ENCODE measurements around the gene LHX5.

The LHX5 gene

GRCh38 chr12:113438523-113439300 lies 33.0 kb downstream of the LHX5 start:
- no peak for DNase-seq

DNA sequence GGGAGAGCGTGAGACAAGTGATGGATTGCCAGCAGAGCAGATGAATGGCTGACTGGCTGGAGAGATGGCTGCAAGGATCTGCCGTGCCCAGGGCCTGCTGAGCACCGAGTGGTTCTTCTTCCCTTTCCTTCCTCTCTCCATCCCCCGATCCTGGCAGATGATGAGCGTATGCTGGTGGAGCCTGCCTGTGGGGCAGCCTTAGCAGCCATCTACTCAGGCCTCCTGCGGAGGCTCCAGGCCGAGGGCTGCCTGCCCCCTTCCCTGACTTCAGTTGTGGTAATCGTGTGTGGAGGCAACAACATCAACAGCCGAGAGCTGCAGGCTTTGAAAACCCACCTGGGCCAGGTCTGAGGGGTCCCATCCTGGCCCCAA lies 34.0 kb downstream of the LHX5 start:
- no peak for DNase-seq

GRCh38 chr12:113436993-113437728 lies 34.5 kb downstream of the LHX5 start:
- DNase-seq, result no peak

DNA sequence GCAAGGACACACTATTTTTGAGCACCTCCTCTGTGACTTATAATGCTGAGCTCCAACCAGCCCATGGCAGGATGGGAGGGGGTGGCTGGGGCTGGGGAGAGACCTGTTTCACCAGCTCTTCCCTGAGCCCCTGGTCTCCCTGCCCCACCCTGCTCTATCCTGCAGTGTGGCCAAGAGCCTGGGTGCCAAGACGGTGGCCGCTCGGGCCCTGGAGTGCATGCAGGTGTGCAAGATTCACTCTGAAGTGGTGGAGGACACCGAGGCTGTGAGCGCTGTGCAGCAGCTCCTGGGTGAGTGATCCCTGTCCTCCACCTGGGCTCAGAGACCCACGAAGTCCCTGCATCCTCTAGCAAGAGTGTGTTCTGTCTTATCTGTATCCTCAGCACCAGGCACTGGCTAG lies 35.1 kb downstream of the LHX5 start:
- DNase-seq, result no peak

- no peak for DNase-seq
Observed at GRCh38 chr12:113435367-113435766, 36.3 kb downstream of the LHX5 start.

DNA sequence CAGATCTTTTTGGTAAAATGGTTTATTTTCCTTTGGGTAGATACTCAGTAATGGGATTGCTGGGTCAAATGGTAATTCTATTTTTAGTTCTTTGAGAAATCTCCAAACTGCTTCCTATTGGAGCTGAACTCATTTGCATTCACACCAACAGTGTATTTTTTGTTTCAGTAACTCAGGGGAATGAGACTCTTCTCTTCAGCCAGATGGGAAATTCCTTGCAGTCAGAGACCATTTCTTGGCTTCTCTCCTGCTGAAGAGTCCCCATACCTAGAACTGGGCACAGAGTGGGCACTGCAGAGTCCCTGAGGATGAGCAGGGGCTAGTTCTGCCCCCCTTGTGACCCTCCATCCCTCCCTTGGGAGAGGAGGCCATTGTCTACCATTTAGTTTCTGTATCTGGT lies 38.7 kb downstream of the LHX5 start:
- DNase-seq, result no peak

GRCh38 chr12:113428482-113428881 lies 43.2 kb downstream of the LHX5 start:
- no peak for DNase-seq

DNA sequence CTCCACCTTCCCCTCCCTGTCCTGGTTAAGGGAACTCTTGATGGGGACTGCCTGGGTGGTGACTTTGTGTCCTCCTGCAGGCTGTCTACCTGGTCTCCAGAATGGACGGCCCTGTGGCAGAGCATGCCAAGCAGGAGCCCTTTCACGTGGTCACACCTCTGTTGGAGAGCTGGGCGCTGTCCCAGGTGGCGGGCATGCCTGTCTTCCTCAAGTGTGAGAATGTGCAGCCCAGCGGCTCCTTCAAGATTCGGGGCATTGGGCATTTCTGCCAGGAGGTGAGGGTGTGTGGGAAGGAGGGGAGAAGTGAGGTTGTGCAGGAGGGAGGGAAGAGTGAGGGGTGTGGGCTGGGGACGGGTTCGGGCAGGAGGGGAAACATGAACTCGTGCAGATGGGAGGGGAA lies 43.8 kb downstream of the LHX5 start:
- no peak for DNase-seq

GRCh38 chr12:113425960-113426453 lies 45.7 kb downstream of the LHX5 start:
- DNase-seq, result no peak

- DNase-seq, result peak; percentile 69
Observed at GRCh38 chr12:113424915-113425823, 46.5 kb downstream of the LHX5 start.

GRCh38 chr12:113424456-113424855 lies 47.2 kb downstream of the LHX5 start:
- DNase-seq, result no peak

DNA sequence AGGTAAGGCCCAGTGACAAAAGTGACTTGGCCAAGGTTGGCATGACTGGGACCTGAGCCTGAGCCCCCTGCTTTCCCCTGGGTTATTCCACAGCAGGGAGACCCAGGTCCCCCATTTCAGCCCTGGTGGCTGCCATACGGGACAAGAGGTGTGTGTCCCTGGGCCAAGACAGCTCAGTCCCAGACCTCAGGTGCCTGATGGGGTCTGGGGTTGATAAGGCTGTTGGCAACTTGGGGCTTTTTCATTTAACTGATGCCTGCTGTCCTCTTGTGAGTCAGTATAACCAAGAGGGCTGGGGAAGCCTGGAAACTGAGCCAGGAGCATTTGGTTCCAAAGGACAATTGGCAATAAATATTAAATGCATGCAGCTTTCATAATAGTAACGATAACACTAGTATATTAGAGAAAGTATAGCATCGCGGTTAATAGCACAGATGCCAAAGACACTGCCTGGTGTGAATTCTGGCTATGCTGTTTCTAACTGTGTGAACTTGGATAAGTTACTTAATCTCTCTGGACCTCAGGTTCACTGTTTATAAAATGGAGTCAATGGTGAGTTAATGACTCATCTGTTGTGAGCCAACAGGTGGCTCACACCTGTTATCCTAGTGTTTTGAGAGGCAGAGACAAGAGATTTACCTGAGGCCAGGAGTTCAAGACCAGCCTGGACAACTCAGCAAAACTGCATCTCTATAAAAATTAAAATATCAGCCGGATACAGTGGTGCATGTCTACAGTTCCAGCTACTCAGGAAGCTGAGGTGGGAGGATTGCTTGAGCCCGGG lies 48.6 kb downstream of the LHX5 start:
- DNase-seq, result no peak

GRCh38 chr12:113422030-113422885 lies 49.4 kb downstream of the LHX5 start, which contains the start of gene SDSL:
TSS of gene SDSL (plus strand) at chr12:113422380. CDS start at chr12:113427983, 5,603 bp downstream.
- DNase-seq, result peak; percentile 51

DNA sequence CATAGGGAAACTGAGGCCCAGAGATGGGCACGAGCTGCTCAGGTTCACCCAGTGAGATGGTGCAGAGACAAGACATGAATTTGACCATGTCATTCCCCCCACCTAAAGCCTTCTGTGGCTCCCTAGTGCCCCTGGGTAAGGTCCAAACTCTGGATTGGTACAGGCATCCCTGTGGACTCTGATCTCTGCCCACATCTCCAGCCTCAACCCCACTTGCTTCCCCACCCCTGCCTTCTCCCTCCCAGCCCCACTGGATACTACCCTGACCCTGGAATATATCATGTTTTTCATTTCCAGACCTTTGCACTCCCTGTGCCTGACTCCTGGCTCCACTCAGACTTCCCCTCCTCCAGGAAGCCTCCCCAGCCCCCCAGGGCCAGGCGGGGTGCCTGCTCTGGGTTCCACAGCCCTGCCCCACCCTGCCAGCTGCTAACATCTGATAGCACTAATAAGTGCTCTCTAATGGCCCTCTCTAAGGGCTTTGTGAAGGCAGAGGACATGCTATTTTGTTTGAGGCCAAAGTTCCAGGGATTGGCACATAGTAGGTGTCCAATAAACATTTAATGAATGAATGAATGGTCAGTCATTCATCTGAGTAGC lies 50.6 kb downstream of the LHX5 start:
- no peak for DNase-seq

DNA sequence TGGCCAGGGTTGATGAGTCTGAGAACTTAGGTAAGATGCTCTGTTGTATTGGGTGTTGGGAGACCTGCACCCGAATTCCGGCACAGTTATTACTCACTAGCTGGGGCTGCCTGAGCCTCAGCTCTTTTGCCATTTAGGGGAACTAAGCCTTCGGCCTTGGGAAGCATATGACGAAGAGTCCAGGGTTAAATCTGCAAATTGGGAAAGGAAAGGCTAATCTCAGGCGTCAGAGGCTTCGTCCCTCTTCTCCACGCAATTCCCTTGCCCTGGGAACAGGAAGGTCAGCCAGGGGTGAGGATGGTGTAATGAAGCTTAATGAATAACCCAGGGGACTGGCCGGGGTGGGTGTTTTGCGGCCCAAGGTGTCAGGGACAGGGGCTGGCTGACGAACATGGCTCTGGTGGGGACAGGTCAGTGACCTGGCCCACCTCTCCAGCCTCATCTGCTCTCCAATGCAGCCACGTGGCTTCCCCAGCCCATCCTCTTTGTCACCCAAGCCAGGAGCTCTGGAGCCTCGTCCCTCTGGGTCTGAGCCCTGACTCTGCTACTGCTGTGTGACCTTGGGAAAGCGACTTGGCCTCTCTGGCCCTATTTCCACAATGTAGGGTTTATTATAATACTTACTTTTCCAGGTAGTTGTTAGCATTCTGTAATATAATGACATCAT lies 53.3 kb downstream of the LHX5 start:
- DNase-seq, result no peak

DNA sequence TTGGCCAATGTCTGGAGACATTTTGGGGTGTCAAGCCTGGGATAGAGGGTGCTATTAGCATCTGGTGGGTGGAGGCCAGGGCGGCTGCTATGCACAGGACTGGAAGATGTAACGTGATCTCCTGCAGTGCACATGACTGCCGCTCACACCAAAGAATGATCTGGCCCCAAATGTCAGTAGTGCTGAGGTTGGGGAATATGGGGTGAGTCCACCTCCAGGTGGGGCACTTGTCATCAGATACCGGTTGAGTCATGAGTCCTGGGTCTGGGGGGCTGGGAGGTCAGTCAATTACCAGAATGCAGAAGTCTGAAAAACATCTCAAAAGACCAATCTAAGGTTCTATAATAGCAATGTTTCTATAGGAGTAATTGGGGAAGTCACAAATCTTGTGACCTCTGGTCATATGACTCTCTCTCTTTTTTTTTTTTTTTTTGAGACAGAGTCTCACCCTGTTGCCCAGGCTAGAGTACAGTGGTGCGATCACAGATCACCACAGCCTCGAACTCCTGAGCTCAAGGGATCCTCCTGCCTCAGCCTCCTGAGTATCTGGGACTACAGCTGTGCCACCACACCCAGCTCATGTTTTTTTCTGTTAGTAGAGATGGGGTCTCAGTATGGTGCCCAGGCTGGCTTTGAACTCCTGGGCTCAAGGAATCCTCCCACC lies 55.4 kb downstream of the LHX5 start:
- DNase-seq, result no peak

- no peak for DNase-seq
Observed at GRCh38 chr12:113414519-113415038, 57.1 kb downstream of the LHX5 start.

- DNase-seq, result no peak
Observed at GRCh38 chr12:113413488-113413939, 58.2 kb downstream of the LHX5 start.
